Osteocyte (in vitro differentiated cells): Measurements from ENCODE around the gene LZTFL1. TPM values are rescaled to one million over a fixed set of nuclear protein-coding genes. Genes with fewer than 3 reads are reported as not detected.

ENCODE experiments used
- DNase-seq: peaks from one replicate; pipeline ENCODE4 v3.0.0; 2021; ENCODE audit warnings: mixed read lengths; ENCODE audit not compliant: unreplicated experiment; ENCODE audit errors: extremely low spot score
- H3K27ac Mint-ChIP-seq: one replicate; pipeline ENCODE4 v1.8.0; 2021; ENCODE audit warnings: mild to moderate bottlenecking, mixed read lengths; ENCODE audit not compliant: unreplicated experiment
- H3K27me3 Mint-ChIP-seq: one replicate; pipeline ENCODE4 v1.8.0; 2021; ENCODE audit warnings: mixed read lengths; ENCODE audit not compliant: unreplicated experiment
- H3K36me3 Mint-ChIP-seq: one replicate; pipeline ENCODE4 v1.8.0; 2021; ENCODE audit warnings: mixed read lengths; ENCODE audit not compliant: unreplicated experiment
- H3K4me1 Mint-ChIP-seq: one replicate; pipeline ENCODE4 v1.8.0; 2021; ENCODE audit warnings: mixed read lengths; ENCODE audit not compliant: unreplicated experiment
- H3K4me3 Mint-ChIP-seq: one replicate; pipeline ENCODE4 v1.8.0; 2021; ENCODE audit warnings: mild to moderate bottlenecking, moderate library complexity, mixed read lengths; ENCODE audit not compliant: unreplicated experiment
- H3K9me3 Mint-ChIP-seq: one replicate; pipeline ENCODE4 v1.8.0; 2021; ENCODE audit warnings: mixed read lengths; ENCODE audit not compliant: unreplicated experiment
- CTCF ChIP-seq: fragments of 200-600 bp; sonication (generic); IDR thresholded peaks from 2 replicates; pipeline ENCODE4 v1.5.0; 2021; ENCODE audit warnings: antibody characterized with exemption, mild to moderate bottlenecking, moderate library complexity
- total RNA-seq: library from RNA; stranded (reverse); gene quantifications from 2 replicates; pipeline ENCODE4 v1.2.1, GENCODE V29; 2021

LZTFL1 gene
- total RNA-seq, 1 donor from 2014 or later: 20.2 TPM

DNA sequence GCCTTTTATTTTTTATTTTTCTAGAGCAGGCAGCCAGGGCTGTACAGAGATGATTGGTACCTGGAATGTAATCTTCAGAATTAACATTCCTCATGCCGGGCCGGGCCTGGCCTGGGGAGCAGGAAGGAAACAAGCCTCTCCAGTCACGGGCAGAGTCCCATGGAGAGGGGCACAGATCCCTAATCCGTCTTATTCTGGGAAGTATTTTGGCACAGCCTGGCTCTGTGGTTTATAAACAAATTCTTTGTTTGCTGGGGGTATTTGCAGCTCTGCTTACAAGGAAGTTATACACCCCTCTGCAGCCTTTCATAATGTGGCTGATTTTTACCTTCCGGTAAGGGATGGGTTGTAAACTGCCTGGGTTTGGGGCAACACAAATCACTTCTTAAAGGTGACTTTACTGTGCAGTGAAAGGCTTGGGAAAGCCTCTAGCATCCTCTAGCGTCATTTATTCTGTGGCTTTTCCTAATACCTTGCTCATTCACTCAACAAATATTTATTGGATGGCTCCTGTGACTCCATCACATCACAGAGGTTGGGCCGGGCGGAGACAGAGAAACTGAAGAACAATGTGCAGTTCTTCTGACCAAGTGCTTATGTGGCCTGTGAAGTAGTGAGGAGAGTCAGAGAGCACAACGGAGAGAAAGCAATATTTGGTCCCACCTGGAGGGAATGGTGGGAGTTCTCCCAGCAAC lies 48.3 kb downstream of the LZTFL1 start:
- DNase-seq: peak; percentile 38
- no peak overlapping the region for H3K4me3 Mint-ChIP-seq
- peaks cover 9% of the 10 kb centered on the region for H3K4me1 Mint-ChIP-seq
- H3K9me3 Mint-ChIP-seq: peaks cover 12% of the 10 kb centered on the region
- H3K27me3 Mint-ChIP-seq: peaks cover 88% of the 10 kb centered on the region
- TF ChIP-seq CTCF: no peak
- H3K27ac Mint-ChIP-seq: no peak overlapping the region
- peaks cover 2% of the 10 kb centered on the region for H3K36me3 Mint-ChIP-seq

DNA sequence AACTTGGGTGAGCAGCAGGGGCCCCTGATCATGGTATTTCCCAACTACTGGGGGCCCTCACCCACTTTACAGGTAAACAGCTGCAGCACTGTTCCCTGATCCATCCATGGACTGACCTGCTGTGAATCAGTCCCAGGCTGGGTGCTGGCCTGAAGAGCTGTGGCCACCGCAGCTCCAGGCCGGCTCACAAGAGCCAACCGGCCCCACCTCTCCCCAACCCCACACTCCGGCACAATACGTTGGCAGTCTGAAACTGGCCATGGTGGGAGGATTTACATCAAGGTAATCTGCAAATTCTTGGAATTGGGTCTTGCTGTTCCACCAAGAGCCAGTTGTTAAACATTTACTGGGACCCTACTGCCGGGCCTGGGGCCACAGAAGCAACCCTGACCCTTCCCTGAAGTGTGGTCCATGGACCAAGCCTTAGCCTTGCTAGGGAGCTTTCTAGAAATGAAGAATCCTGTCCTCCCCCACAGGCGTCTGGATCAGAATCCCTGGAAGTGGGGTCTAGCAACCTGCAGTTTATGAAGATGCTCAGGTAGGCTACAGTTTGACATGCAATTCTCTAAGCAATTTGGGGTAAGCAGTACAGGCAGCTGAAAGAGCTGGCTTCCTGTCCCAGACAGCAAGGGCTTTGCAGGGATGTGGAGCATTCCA lies 49.3 kb downstream of the LZTFL1 start:
- Mint-ChIP-seq H3K4me1 (peaks cover 9% of the 10 kb centered on the region), H3K27me3 (peaks cover 78% of the 10 kb centered on the region), H3K4me3 (no peak overlapping the region), H3K9me3 (peaks cover 13% of the 10 kb centered on the region), H3K27ac (no peak overlapping the region), H3K36me3 (peaks cover 2% of the 10 kb centered on the region)
- peak; percentile 54 for DNase-seq
- TF ChIP-seq CTCF: no peak

DNA sequence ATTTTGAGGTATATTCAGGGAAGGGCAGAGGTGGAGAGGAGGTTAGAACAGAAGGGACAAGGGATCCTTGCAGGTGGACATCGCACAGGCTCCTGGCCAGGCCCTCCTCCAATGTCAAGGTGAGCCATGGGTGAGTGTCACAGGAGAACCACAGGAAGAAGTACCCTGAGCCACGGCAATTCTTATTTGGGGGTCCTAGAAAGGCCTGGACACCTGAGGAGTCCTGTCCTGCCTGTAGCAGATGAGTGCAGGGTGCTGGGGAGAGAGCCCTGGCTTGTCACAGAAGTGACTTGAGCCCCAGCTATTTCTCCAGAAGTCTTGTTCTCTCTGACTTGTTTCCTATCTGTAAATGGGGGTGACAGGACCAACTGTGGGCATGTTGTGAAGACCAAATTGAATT lies 49.9 kb downstream of the LZTFL1 start:
- peaks cover 79% of the 10 kb centered on the region for H3K27me3 Mint-ChIP-seq
- peaks cover 2% of the 10 kb centered on the region for H3K36me3 Mint-ChIP-seq
- peaks cover 9% of the 10 kb centered on the region for H3K4me1 Mint-ChIP-seq
- DNase-seq: peak; percentile 68
- no peak for TF ChIP-seq CTCF
- no peak overlapping the region for H3K27ac Mint-ChIP-seq
- H3K9me3 Mint-ChIP-seq: peaks cover 13% of the 10 kb centered on the region
- H3K4me3 Mint-ChIP-seq: no peak overlapping the region

- no peak overlapping the region for H3K4me3 Mint-ChIP-seq
- H3K4me1 Mint-ChIP-seq: peaks cover 4% of the 10 kb centered on the region
- H3K27ac Mint-ChIP-seq: no peak overlapping the region
- DNase-seq: peak; percentile 32
- TF ChIP-seq CTCF: no peak
- peaks cover 85% of the 10 kb centered on the region for H3K27me3 Mint-ChIP-seq
- peaks cover 2% of the 10 kb centered on the region for H3K36me3 Mint-ChIP-seq
- peaks cover 13% of the 10 kb centered on the region for H3K9me3 Mint-ChIP-seq
Measured at GRCh38 chr3:45790596-45790995, 51.3 kb downstream of the LZTFL1 start.

GRCh38 chr3:45789235-45789812 lies 52.6 kb downstream of the LZTFL1 start:
- no peak for TF ChIP-seq CTCF
- DNase-seq: no peak
- Mint-ChIP-seq H3K27ac (no peak overlapping the region), H3K9me3 (peaks cover 18% of the 10 kb centered on the region), H3K4me3 (no peak overlapping the region), H3K27me3 (peaks cover 82% of the 10 kb centered on the region), H3K4me1 (no peaks in the 10 kb centered on the region), H3K36me3 (peaks cover 2% of the 10 kb centered on the region)
